HG02763 (cell line): ENCODE results near the gene LYSMD1.
A peak's percentile ranks its signal among the peaks of the same experiment; 100 is the strongest.

Experiments
- ATAC-seq: cut with Tn5 transposase; IDR thresholded peaks from one replicate; pipeline ENCODE4 v1.9.1; 2021; ENCODE audit warnings: mild to moderate bottlenecking, moderate library complexity; ENCODE audit not compliant: unreplicated experiment

LYSMD1 gene

DNA sequence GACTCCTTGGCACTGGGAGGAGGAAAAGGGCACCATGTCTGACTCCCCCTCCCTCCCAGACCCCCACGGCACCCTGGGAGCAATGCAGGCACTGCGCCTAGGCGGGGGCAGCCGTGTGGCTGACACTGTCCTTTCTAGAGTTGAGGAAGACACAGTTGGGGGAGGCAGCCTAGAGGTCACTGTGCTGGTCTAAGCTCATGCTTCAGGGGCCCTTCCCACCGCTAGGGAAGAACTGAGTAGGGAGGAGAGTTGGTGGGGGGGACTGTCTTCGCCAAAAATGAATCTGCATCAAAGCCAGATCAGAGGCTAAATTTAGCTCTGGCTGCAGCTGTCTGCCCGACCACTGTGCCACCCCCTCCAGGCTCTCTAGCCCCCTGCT is 22.7 kb downstream of the LYSMD1 start:
- ATAC-seq: no peak

DNA sequence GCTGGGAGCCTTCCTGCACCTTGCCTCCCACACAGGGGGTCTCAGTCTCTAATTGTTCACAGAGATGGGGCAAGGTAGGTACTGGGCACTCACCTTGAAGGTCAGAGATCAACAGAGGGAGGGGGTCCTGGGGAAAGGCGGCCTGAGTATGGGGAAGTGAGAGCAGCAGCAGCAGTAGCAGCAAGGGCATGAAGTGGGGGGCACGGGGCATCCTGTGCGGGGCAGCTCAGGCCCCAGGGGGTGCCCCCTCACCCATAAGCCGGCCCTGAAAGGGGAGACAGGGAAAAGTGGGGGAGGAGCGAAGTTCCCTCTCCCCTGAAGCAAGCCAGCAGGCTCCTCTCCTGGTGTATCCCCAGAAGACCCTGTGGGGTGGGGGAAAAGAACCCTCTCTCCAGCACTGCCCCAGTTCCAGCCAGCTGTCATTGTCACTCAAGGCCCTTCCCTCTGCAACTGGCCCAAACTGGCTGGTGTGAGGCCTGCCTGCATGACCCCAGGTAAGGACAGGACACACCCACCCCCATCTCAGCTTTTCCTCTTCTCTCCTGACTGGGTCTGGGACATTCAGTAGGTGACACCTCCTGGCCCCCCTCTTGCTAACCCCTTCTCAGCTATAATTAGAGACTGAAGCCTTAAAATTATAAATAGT is 23.2 kb downstream of the LYSMD1 start:
- no peak for ATAC-seq

DNA sequence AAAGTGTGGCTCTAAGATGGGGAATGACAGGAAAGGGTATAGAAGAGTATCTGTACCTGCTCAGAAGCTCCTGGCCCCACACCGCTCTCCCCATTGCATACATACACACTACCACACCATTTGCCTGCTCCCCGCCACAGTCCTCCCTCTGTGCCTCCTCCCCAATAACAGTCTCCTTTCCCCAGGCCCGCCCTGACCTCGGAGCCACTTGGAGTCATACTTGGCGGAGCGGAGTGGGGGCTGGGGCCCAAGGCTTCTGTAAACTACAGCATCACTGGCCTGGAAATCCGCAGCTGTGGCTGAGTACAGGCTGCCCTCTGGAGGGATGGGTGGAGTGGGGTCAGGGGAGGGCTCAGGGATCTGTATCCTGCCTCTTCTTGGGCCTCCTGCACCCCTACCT is 27.9 kb downstream of the LYSMD1 start:
- no peak for ATAC-seq

DNA sequence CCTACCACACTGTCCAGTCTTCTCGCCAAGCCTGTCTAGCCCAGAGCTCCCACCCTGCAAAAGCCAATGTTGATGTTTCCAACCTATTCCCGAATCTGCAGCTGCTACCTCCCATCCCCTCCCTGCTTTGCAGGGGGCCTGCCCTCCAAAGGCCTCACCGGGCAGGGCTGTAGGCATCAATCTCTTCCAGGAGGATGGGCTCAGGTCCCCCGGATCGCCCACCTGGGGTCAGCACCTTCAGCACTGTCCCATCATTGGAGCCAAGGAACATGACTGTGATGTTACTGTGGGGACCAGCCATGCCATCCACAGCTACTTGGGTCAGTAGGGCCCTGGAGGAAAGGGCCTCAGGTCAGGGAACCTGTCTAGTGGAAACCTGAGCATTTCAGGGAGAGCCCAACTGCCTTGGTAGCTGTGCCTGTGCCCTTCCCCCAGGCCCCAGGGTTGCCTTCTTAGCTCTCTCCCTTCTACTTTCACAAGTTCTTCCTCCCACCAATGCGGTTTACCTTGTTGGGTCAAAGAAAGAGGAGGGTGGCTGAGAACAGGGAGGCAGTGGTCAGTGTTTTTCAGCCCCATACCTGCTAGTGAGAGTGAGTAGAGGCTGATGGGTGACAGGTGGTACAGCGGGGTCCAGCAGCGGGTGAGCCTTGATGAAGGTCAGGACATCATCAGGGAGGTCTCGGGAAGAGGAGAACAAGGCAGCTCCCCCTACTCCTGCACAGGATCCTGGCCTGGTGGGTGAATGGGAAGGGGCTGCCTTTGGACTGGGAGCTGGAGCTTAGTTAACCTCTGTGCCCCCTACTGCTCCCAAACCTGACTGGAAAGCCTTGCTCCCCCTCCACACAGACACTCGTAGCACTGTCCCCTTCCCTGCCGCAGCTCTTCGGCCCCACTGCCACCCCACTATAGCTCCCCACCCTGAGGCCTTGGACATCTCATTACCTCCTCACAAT is 30.0 kb downstream of the LYSMD1 start:
- ATAC-seq: no peak

DNA sequence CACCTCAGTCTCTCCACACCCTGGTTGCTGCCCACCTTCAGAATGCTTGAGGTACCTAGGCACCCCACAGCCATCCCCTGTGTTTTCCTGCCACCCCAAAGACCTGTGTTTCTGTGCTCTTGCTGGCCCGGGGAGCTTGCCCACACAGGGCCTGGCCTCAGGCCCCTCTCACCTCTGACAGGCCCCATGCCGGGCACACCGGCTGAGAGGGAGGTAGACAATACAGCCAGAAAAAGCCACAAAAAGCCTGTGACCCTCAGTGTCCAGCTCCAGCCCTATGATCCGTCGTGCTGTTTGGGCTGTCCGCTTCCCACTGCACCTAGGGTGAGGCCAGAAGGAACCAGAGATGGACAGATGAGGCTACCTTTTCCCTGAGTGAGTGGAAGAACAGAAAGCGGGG is 30.7 kb downstream of the LYSMD1 start:
- no peak for ATAC-seq

DNA sequence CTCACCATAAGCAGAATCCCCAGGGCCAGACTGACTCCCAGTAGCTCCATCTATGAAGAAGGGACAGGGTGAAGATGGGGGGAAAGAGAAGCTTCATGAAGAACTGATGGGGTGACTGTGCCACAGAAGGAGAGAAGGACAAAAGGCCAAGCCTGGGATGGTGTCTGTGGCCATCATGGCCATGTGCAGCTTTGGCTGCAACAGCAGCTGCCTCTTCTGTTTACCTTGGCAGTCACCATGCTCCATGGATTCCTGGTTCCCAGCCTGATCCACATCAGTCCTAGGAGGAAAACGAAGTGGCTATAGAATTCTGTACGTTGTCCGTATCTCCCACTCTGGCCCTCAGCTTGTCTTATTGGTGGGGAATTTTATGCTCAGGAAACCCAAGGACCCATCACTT is 31.3 kb downstream of the LYSMD1 start:
- no peak for ATAC-seq

DNA sequence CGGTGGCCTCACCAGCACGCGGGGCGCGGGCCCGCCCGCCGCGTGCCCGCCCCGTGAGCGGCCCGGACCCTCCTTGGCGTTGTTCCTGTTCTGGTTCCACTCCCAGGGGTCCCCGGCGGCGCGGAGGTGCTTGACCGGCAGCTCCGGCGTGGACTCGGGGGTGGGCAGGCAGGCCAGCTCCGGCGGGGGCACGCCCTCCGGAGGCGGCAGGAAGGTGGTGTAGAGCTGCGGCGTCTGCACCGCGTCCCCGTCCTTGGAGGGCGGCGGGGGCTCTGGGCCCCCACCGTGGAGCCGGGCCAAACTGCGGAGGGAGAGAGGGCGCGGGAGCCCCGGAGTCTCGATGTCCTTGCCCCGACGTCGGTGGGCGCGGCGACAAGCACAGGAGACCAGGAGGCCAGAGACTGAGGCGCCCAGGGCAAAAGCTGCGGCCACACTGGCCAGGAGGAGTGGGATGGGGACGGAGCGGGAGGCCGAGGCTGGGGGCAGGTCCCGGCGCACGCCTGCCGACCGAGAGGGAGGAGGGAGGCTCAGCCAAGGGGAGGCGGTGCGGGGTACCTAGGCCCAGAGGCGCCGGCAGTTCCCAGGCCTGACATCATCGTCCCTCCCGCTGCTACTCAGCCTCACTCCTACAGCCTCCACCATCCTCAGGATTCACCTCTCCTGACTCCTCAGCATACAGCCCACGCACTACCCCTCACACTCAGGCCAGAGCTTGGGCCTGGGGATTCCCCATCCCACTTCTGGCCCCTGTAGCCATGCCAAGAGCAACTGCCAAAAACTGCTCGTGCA is 32.5 kb downstream of the LYSMD1 start:
- ATAC-seq: no peak

DNA sequence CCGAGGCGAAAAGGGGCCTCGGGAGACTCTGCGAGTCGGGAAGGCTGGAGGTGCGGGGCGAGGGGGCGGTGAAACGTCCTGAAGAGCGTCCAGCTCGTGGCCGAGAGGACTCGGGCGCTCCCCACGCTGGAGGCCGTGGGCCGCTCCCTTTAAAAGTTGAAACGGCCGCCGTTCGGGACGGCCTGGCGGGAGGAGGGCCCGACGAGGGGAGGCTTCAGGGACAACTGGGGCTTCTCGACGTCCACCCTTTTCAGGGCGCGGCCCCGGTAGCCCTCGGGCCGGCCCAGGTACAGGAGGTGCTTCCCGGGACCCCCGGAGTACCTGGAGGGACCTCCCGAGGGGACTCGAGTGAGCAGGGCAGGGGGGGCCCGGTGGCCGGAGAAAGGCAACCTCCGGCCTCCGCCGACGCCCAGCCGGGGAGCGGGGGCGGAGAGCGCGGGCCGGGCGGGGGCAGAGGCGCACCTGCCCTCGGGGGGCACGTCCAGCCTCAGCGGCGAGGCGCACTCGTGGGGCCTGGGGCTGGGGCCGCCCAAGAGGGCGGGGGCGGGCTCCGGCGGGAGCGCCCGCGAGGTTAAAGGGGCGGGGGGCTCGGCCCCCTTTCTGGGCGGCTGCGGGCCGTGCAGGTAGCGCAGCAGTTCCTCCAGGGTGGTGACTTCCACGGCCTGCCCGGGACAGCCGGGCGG is 33.2 kb downstream of the LYSMD1 start:
- ATAC-seq: no peak

DNA sequence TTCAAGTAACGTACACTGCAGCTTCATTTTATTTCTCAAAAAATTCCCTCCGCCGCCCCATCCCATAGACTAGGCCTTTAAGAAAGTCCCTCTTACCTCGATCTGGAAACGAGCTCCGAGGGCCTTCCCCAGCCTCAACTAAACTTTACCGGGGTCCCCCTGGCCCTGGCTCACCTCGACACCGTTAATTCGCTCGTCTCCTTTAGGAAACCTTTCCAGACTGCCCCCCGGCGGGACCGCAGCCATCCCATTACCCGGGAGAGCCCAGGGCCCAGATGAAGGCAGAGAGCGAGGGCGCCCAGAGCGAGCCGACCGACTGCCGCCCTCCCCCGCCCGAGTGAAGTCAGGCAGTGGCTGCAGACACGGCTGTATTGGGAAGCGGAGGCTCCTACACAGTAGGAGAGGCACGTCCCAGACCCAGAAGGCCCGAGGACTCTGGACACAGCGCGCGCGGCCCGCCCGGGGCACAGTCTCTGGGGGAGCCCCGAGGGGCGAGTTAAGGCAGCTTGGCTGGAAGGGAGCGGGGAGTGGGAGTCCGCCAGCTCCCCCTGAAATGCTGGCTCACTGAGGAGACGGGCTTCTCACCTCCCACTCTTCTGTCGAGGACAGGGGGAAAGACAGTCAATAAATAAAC is 33.9 kb downstream of the LYSMD1 start:
- ATAC-seq: no peak

DNA sequence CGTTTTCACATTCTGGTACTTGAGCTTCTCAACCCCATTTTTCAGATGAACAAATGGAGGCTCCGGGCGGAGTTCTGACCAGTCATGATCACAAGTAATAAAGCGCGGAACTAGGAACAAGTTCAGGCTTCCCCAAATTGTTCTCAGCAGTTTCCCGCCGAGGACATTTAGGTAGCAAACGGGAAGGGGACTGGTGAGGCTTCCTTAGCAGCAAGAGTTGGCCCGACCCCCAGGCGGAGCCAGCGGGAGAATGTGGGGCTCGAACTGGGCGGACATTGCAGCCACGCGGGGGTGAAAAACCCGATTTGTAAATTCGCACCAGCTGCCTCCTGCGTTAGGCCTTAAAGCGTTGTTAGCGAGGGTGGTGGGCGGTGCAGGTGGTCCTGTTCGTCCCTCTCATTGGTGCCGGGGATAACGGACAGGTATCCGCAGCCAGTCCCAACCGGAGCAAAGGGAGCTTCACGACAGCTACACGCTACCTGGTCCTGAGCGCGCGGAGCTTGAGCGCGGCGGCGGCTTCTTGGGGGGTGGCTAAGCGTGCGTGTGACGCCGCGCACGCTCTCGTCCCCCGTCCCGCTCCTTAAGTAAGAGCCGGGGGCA is 34.6 kb downstream of the LYSMD1 start:
- ATAC-seq: peak; percentile 60

DNA sequence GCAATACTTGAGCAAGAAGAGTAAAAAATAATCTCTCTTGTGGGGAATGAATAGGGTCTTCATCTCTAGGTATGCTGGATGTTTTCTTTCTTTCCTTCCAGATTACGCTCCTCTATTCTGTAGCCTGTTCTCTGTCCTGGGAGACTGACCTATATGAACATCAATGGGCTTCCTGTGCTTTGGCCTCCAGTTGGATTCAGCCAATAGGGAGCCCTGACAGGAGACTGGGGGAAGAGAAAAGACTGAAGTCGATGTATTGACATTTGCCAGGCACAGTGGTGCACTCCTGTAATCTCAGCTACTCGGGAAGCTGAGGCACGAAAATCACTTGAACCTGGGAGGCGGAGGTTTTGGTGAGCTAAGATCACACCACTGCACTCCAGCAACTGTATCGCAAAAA is 36.9 kb downstream of the LYSMD1 start:
- ATAC-seq: no peak

DNA sequence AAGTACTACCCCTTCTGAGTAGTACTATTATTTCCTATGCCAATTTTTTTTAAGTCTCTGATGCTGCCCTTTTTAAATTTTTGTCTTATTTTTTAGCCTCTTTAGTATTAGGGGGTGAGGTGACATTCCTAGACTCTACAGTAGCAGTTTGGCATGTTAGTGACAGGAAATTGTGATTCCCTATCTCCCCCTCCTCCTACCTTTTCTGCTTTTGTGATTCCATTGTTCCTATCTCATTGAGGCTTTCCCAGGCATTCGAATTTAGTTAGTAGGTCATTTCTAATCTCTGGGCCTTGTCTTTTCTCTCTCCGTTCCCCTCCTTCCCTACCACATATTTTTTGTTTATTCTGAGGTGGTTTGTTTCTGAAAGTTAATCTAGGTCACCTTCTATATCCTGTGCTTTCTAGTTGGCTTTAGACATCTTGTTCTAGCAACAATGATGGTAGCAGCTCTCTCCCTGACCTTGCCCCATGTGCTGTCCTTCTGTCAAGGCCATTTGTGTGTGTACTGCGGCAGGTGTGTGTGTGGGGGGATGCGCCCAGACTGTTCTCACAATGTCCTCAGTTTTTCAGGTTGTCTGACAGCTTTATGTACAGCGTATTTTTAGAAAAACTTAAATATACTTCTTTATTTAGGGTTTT is 40.8 kb downstream of the LYSMD1 start:
- no peak for ATAC-seq

DNA sequence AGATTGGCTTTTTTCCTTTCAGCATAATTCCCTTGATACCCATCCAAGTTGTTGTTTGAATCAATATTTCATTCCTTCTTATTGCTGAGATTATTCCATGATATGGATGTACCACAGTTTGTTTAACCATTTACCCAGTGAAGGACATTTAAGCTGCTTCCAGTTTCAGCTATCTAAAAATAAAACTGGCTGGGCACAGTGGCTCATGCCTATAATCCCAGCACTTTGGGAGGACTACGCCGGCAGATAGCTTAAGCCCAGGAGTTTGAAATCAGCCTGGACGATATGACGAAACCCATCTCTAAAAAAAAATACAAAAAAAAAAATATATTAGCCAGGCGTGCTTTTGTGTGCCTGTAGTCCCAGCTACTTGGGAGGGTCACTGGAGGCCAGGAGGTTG is 51.8 kb downstream of the LYSMD1 start:
- no peak for ATAC-seq
